WTC11 (cell line): ENCODE data around the gene BICD1. TPM values are rescaled to one million over a fixed set of nuclear protein-coding genes. Genes with fewer than 3 reads are reported as not detected.

Experiments used
- ATAC-seq: fragments of 200-7000 bp; cut with Tn5 transposase; 2 replicates; pipeline ENCODE4 v1.10.0; 2021; ENCODE audit warnings: mild to moderate bottlenecking, moderate library complexity
- CTCF ChIA-PET: fragments of 300-600 bp; sonication (Branson Sonifier 250); formaldehyde crosslinking; loops from one replicate; lab custom pipeline; 2021; ENCODE audit warnings: antibody characterized with exemption; lab: Charles Lee
- POLR2A ChIA-PET: fragments of 350-600 bp; sonication (Branson Sonifier 250); formaldehyde crosslinking; loops from one replicate; lab custom pipeline; 2021; ENCODE audit warnings: antibody characterized with exemption; lab: Charles Lee
- DNase-seq: peaks from one replicate; pipeline ENCODE4 v3.0.0; 2021; ENCODE audit warnings: low spot score
- H3K27ac Mint-ChIP-seq: 2 replicates; pipeline ENCODE4 v1.8.0; 2021; ENCODE audit warnings: mixed read lengths
- H3K27me3 Mint-ChIP-seq: 2 replicates; pipeline ENCODE4 v1.8.0; 2021; ENCODE audit warnings: low read depth, mild to moderate bottlenecking, moderate library complexity, mixed read lengths
- H3K36me3 Mint-ChIP-seq: 2 replicates; pipeline ENCODE4 v1.8.0; 2021; ENCODE audit warnings: mixed read lengths
- H3K4me1 Mint-ChIP-seq: 2 replicates; pipeline ENCODE4 v1.8.0; 2022; ENCODE audit warnings: mixed read lengths
- H3K4me3 Mint-ChIP-seq: 2 replicates; pipeline ENCODE4 v1.8.0; 2021; ENCODE audit warnings: mild to moderate bottlenecking, moderate library complexity, mixed read lengths
- H3K9me3 Mint-ChIP-seq: 2 replicates; pipeline ENCODE4 v1.8.0; 2021; ENCODE audit warnings: mixed read lengths
- ATF1 ChIP-seq: sonication (generic); formaldehyde crosslinking; IDR thresholded peaks from 2 replicates; pipeline ENCODE4 v1.8.1; 2023; ENCODE audit warnings: mild to moderate bottlenecking, moderate library complexity, missing genetic modification reagents
- CDX4 ChIP-seq: fragments of 250-450 bp; sonication (Bioruptor Pico); IDR thresholded peaks from 2 replicates; pipeline ENCODE4 v1.9.0; 2021; ENCODE audit warnings: moderate library complexity, mild to moderate bottlenecking, inconsistent platforms, borderline replicate concordance
- CREB1 ChIP-seq: sonication (generic); formaldehyde crosslinking; IDR thresholded peaks from 2 replicates; pipeline ENCODE4 v1.8.0; 2023; ENCODE audit warnings: mild to moderate bottlenecking, missing genetic modification reagents
- CREM ChIP-seq: sonication (generic); formaldehyde crosslinking; IDR thresholded peaks from 2 replicates; pipeline ENCODE4 v1.8.1; 2022; ENCODE audit warnings: mild to moderate bottlenecking, missing genetic modification reagents, moderate library complexity
- E2F5 ChIP-seq: sonication (generic); formaldehyde crosslinking; IDR thresholded peaks from 2 replicates; pipeline ENCODE4 v1.8.1; 2022; ENCODE audit warnings: mild to moderate bottlenecking, moderate library complexity, missing genetic modification reagents
- FOXJ3 ChIP-seq: sonication (generic); formaldehyde crosslinking; IDR thresholded peaks from 2 replicates; pipeline ENCODE4 v1.9.0; 2021; ENCODE audit warnings: missing genetic modification reagents, mild to moderate bottlenecking, borderline replicate concordance
- GTF2I ChIP-seq: fragments of 250-450 bp; sonication (Bioruptor Pico); conservative IDR thresholded peaks from 2 replicates; pipeline ENCODE4 v1.4.0; 2021; ENCODE audit warnings: mild to moderate bottlenecking
- MLX ChIP-seq: sonication (generic); formaldehyde crosslinking; IDR thresholded peaks from 2 replicates; pipeline ENCODE4 v1.8.1; 2023; ENCODE audit warnings: mild to moderate bottlenecking, missing genetic modification reagents, moderate library complexity
- MYBL2 ChIP-seq: sonication (generic); formaldehyde crosslinking; IDR thresholded peaks from 2 replicates; pipeline ENCODE4 v1.8.1; 2023; ENCODE audit warnings: mild to moderate bottlenecking, moderate library complexity, missing genetic modification reagents
- NR3C1 ChIP-seq: sonication (generic); formaldehyde crosslinking; conservative IDR thresholded peaks from 2 replicates; pipeline ENCODE4 v1.8.1; 2023; ENCODE audit warnings: low read depth, mild to moderate bottlenecking, missing genetic modification reagents
- RORB ChIP-seq: fragments of 250-450 bp; sonication (Bioruptor Pico); IDR thresholded peaks from 2 replicates; pipeline ENCODE4 v1.9.0; 2021; ENCODE audit warnings: mild to moderate bottlenecking
- SMAD3 ChIP-seq: sonication (generic); formaldehyde crosslinking; IDR thresholded peaks from 2 replicates; pipeline ENCODE4 v1.8.0; 2022; ENCODE audit warnings: missing genetic modification reagents, mild to moderate bottlenecking, borderline replicate concordance
- SMAD4 ChIP-seq: sonication (generic); formaldehyde crosslinking; IDR thresholded peaks from 2 replicates; pipeline ENCODE4 v1.8.0; 2022; ENCODE audit warnings: mild to moderate bottlenecking, missing genetic modification reagents
- ZNF232 ChIP-seq: sonication (generic); formaldehyde crosslinking; IDR thresholded peaks from 2 replicates; pipeline ENCODE4 v1.8.0; 2022; ENCODE audit warnings: mild to moderate bottlenecking, missing genetic modification reagents
- ZNF423 ChIP-seq: fragments of 250-450 bp; sonication (Bioruptor Pico); IDR thresholded peaks from 2 replicates; pipeline ENCODE4 v2.1.2; 2022; ENCODE audit warnings: mild to moderate bottlenecking, moderate library complexity
- total RNA-seq: library from RNA; stranded (reverse); gene quantifications from 3 replicates; pipeline ENCODE4 v1.2.3, GENCODE V29; 2021
- TF ChIP-seq, protein P1 (sequence below): fragments of 250-450 bp; sonication (Bioruptor Pico); IDR thresholded peaks from 2 replicates; pipeline ENCODE4 v1.9.0; 2021; ENCODE audit warnings: mild to moderate bottlenecking
- TF ChIP-seq, protein P2 (sequence below): sonication (generic); formaldehyde crosslinking; IDR thresholded peaks from 2 replicates; pipeline ENCODE4 v1.8.1; 2022; ENCODE audit warnings: missing genetic modification reagents, borderline replicate concordance
- TF ChIP-seq, protein P3 (sequence below): sonication (generic); formaldehyde crosslinking; IDR thresholded peaks from 2 replicates; pipeline ENCODE4 v1.8.1; 2023; ENCODE audit warnings: mild to moderate bottlenecking, missing genetic modification reagents, borderline replicate concordance

Gene BICD1
- total RNA-seq, 1 experiment from 2014 or later, result 69.4 TPM

DNA sequence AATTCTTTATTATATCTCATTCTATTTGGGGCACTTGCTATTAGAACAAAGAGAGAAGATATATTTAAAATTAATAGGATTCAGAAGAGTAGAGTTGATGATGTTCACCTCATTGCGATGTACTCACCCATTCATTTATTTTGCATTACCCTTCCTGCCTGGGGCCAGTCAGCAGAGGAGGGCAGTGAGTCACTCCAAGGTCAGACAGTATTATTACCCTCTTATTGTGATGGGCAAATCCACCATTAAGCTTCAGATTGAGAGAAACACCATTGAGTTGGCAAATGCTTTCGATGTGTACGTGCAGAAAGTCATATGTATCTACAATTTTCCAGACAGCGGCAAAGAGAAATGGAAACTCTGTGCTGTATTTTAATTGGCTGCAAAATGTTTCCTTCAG, 134.2 kb downstream of the BICD1 start:
- Mint-ChIP-seq H3K27me3 (no peaks in the 10 kb centered on the region), H3K4me1 (peaks cover 9% of the 10 kb centered on the region), H3K27ac (0 out of 2 replicates have a peak overlapping the region, but pooled peaks have one; percentile 35), H3K36me3 (peaks cover 30% of the 10 kb centered on the region), H3K9me3 (peaks cover 19% of the 10 kb centered on the region), H3K4me3 (no peak overlapping the region)
- ChIA-PET CTCF (no interaction called here), POLR2A (no interaction called here)
- ATAC-seq, result no peak
- TF ChIP-seq MYBL2 (CRISPR knock-in tag) (no peak), ATF1 (CRISPR knock-in tag) (no peak), CREB1 (CRISPR knock-in tag) (no peak), RORB (no peak), CDX4 (CRISPR knock-in tag) (no peak), NR3C1 (no peak), CREM (CRISPR knock-in tag) (no peak)
- no peak for DNase-seq

DNA sequence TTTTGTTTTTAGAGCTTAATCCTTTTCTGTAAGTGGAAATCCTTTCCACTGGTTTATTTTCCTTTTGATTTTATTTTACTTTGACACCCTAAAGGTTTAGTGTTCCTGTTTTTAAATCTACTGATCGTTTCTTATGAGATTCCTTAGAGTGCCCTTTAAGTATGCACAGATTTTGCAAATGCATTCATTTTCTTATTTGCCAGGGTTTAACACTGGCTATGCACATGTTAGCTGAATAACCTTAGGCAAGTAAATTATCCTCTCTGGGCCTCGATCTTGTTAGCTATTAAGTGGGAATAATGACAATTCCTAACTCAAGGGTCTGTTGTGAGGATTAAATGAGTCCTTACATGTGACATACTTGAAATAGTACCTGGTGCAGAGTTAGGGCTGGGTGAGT, 136.0 kb downstream of the BICD1 start:
- H3K36me3 Mint-ChIP-seq, result peaks cover 28% of the 10 kb centered on the region
- no peak overlapping the region for H3K4me3 Mint-ChIP-seq
- ChIA-PET POLR2A (no interaction called here), CTCF (interaction anchor here (0.9 kb wide), 1 partner anchor 19 kb away, joined by 3 read pairs; no protein-coding TSS in a partner anchor)
- H3K27me3 Mint-ChIP-seq, result no peaks in the 10 kb centered on the region
- H3K4me1 Mint-ChIP-seq, result peaks cover 9% of the 10 kb centered on the region
- peaks cover 15% of the 10 kb centered on the region for H3K9me3 Mint-ChIP-seq
- ATAC-seq, result no peak
- DNase-seq, result no peak
- TF ChIP-seq SMAD4, result no peak
- TF ChIP-seq E2F5 (CRISPR knock-in tag), result no peak
- no peak for TF ChIP-seq MLX (CRISPR knock-in tag)
- no peak for TF ChIP-seq SMAD3 (CRISPR knock-in tag)
- TF ChIP-seq CREB1 (CRISPR knock-in tag), result no peak
- TF ChIP-seq, protein P1, sequence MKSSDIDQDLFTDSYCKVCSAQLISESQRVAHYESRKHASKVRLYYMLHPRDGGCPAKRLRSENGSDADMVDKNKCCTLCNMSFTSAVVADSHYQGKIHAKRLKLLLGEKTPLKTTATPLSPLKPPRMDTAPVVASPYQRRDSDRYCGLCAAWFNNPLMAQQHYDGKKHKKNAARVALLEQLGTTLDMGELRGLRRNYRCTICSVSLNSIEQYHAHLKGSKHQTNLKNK (CRISPR knock-in tag), result no peak
- no peak for TF ChIP-seq ZNF423
- no peak for TF ChIP-seq GTF2I (CRISPR knock-in tag)
- TF ChIP-seq, protein P2, sequence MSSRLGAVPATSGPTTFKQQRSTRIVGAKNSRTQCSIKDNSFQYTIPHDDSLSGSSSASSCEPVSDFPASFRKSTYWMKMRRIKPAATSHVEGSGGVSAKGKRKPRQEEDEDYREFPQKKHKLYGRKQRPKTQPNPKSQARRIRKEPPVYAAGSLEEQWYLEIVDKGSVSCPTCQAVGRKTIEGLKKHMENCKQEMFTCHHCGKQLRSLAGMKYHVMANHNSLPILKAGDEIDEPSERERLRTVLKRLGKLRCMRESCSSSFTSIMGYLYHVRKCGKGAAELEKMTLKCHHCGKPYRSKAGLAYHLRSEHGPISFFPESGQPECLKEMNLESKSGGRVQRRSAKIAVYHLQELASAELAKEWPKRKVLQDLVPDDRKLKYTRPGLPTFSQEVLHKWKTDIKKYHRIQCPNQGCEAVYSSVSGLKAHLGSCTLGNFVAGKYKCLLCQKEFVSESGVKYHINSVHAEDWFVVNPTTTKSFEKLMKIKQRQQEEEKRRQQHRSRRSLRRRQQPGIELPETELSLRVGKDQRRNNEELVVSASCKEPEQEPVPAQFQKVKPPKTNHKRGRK (CRISPR knock-in tag), result no peak
- no peak for TF ChIP-seq FOXJ3 (CRISPR knock-in tag)
- TF ChIP-seq, all 79 proteins: peak for 0
- peak overlapping the region; percentile 70 for H3K27ac Mint-ChIP-seq

DNA sequence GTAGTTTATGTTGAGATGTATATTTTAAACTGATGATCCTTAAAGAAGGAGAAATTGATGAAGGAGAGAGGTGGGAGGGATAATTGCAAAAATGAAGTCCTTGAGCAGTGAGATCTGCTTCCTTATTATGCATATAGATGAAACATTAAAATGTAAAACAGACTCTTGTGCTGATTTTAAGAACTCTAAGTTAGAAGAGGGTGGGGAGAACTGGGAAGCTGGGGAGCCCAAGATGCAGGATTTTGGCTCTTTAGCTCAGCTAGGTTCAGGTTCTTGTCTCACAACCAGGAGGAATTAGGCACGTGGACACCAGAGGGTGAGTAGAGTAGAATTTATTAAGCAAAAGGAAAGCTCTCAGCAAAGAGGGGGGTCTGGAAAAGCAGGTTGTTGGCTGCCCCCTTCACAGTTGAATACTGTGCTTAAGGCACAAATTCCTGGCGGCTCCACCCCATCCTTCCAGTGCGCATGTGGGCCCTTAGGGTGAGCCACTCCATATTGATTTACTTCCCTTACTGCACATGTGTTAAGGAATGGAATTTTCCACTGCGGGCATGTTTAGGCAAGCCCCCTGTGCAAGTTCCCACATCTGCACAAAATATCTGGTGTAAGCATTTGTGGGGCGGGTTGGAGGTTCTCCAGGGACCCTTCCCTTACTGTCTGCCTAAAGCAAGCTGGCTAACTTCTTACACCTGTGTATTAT, 141.9 kb downstream of the BICD1 start:
- Mint-ChIP-seq H3K36me3 (peaks cover 24% of the 10 kb centered on the region), H3K9me3 (peaks cover 15% of the 10 kb centered on the region), H3K27ac (peak overlapping the region; percentile 92), H3K4me1 (peaks cover 36% of the 10 kb centered on the region), H3K4me3 (no peak overlapping the region), H3K27me3 (no peaks in the 10 kb centered on the region)
- TF ChIP-seq ZNF232 (CRISPR knock-in tag), result no peak
- TF ChIP-seq, protein P3, sequence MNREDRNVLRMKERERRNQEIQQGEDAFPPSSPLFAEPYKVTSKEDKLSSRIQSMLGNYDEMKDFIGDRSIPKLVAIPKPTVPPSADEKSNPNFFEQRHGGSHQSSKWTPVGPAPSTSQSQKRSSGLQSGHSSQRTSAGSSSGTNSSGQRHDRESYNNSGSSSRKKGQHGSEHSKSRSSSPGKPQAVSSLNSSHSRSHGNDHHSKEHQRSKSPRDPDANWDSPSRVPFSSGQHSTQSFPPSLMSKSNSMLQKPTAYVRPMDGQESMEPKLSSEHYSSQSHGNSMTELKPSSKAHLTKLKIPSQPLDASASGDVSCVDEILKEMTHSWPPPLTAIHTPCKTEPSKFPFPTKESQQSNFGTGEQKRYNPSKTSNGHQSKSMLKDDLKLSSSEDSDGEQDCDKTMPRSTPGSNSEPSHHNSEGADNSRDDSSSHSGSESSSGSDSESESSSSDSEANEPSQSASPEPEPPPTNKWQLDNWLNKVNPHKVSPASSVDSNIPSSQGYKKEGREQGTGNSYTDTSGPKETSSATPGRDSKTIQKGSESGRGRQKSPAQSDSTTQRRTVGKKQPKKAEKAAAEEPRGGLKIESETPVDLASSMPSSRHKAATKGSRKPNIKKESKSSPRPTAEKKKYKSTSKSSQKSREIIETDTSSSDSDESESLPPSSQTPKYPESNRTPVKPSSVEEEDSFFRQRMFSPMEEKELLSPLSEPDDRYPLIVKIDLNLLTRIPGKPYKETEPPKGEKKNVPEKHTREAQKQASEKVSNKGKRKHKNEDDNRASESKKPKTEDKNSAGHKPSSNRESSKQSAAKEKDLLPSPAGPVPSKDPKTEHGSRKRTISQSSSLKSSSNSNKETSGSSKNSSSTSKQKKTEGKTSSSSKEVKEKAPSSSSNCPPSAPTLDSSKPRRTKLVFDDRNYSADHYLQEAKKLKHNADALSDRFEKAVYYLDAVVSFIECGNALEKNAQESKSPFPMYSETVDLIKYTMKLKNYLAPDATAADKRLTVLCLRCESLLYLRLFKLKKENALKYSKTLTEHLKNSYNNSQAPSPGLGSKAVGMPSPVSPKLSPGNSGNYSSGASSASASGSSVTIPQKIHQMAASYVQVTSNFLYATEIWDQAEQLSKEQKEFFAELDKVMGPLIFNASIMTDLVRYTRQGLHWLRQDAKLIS (CRISPR knock-in tag), result no peak
- ChIA-PET CTCF (interaction anchor here (0.5 kb wide), 1 partner anchor 101 kb away, joined by 3 read pairs; no protein-coding TSS in a partner anchor), POLR2A (no interaction called here)
- no peak for ATAC-seq
- DNase-seq, result no peak
